HG03135 (cell line): ENCODE results near the gene LAMA2.

Experiments used
- ATAC-seq: cut with Tn5 transposase; IDR thresholded peaks from one replicate; pipeline ENCODE4 v1.9.1; 2021; ENCODE audit warnings: mild to moderate bottlenecking, moderate library complexity; ENCODE audit not compliant: unreplicated experiment

Gene LAMA2

GRCh38 chr6:129287231-129288177 is 404.6 kb downstream of the LAMA2 start:
- no peak for ATAC-seq

- ATAC-seq = no peak
These were observed 406.5 kb downstream of the LAMA2 start for GRCh38 chr6:129289442-129289841.

- no peak for ATAC-seq
These were observed 409.9 kb downstream of the LAMA2 start for GRCh38 chr6:129292836-129293235.

GRCh38 chr6:129297592-129297991 is 414.7 kb downstream of the LAMA2 start:
- ATAC-seq = no peak

GRCh38 chr6:129302671-129303070 is 419.7 kb downstream of the LAMA2 start:
- no peak for ATAC-seq

- ATAC-seq = no peak
These were observed 423.9 kb downstream of the LAMA2 start for GRCh38 chr6:129306826-129307225.

GRCh38 chr6:129307845-129308244 is 424.9 kb downstream of the LAMA2 start:
- no peak for ATAC-seq

GRCh38 chr6:129309154-129309553 is 426.2 kb downstream of the LAMA2 start:
- ATAC-seq = no peak

- no peak for ATAC-seq
These were observed 429.9 kb downstream of the LAMA2 start for GRCh38 chr6:129312880-129313279.

GRCh38 chr6:129314575-129314974 is 431.6 kb downstream of the LAMA2 start:
- no peak for ATAC-seq

- no peak for ATAC-seq
These were observed 435.2 kb downstream of the LAMA2 start for GRCh38 chr6:129317931-129318820.

- ATAC-seq = no peak
These were observed 438.0 kb downstream of the LAMA2 start for GRCh38 chr6:129320892-129321291.

- ATAC-seq = no peak
These were observed 438.4 kb downstream of the LAMA2 start for GRCh38 chr6:129321303-129321702.

GRCh38 chr6:129324345-129324744 is 441.4 kb downstream of the LAMA2 start:
- no peak for ATAC-seq

GRCh38 chr6:129329678-129330077 is 446.7 kb downstream of the LAMA2 start:
- ATAC-seq = no peak

- ATAC-seq = no peak
These were observed 448.7 kb downstream of the LAMA2 start for GRCh38 chr6:129331450-129332138.

- ATAC-seq = no peak
These were observed 452.9 kb downstream of the LAMA2 start for GRCh38 chr6:129335792-129336191.

- ATAC-seq = no peak
These were observed 455.7 kb downstream of the LAMA2 start for GRCh38 chr6:129338683-129339082.

GRCh38 chr6:129340983-129341382 is 458.0 kb downstream of the LAMA2 start:
- no peak for ATAC-seq

- no peak for ATAC-seq
These were observed 459.3 kb downstream of the LAMA2 start for GRCh38 chr6:129342243-129342642.

- ATAC-seq = no peak
These were observed 459.9 kb downstream of the LAMA2 start for GRCh38 chr6:129342796-129343195.
